GM19035 (cell line): ENCODE data around the gene ZBTB47.

Experiments used
- ATAC-seq: cut with Tn5 transposase; IDR thresholded peaks from one replicate; pipeline ENCODE4 v1.9.1; 2021; ENCODE audit not compliant: unreplicated experiment

ZBTB47 gene

GRCh38 chr3:42664438-42664803 lies 10.9 kb downstream of the ZBTB47 start:
- ATAC-seq, result no peak

- ATAC-seq, result no peak
Observed at GRCh38 chr3:42665050-42665878, 11.8 kb downstream of the ZBTB47 start.

- no peak for ATAC-seq
Observed at GRCh38 chr3:42666022-42666421, 12.5 kb downstream of the ZBTB47 start.

GRCh38 chr3:42666577-42666998 lies 13.1 kb downstream of the ZBTB47 start:
- no peak for ATAC-seq

GRCh38 chr3:42667096-42667522 lies 13.6 kb downstream of the ZBTB47 start:
- no peak for ATAC-seq

GRCh38 chr3:42667523-42668412 lies 14.3 kb downstream of the ZBTB47 start:
- ATAC-seq, result no peak

- ATAC-seq, result no peak
Observed at GRCh38 chr3:42668413-42668760, 14.9 kb downstream of the ZBTB47 start.

GRCh38 chr3:42668793-42669217 lies 15.3 kb downstream of the ZBTB47 start:
- no peak for ATAC-seq

- no peak for ATAC-seq
Observed at GRCh38 chr3:42670051-42670576, 16.6 kb downstream of the ZBTB47 start.

GRCh38 chr3:42670670-42671069 lies 17.2 kb downstream of the ZBTB47 start:
- ATAC-seq, result no peak

GRCh38 chr3:42672515-42672914 lies 19.0 kb downstream of the ZBTB47 start:
- no peak for ATAC-seq

- no peak for ATAC-seq
Observed at GRCh38 chr3:42673082-42673481, 19.6 kb downstream of the ZBTB47 start.

GRCh38 chr3:42674146-42674545 lies 20.6 kb downstream of the ZBTB47 start:
- no peak for ATAC-seq

- ATAC-seq, result no peak
Observed at GRCh38 chr3:42675909-42676308, 22.4 kb downstream of the ZBTB47 start.

- ATAC-seq, result no peak
Observed at GRCh38 chr3:42678447-42678846, 24.9 kb downstream of the ZBTB47 start.

- ATAC-seq, result no peak
Observed at GRCh38 chr3:42680271-42680670, 26.8 kb downstream of the ZBTB47 start.

GRCh38 chr3:42680806-42681205 lies 27.3 kb downstream of the ZBTB47 start:
- no peak for ATAC-seq

- no peak for ATAC-seq
Observed at GRCh38 chr3:42681361-42682038, 28.0 kb downstream of the ZBTB47 start.

- ATAC-seq, result no peak
Observed at GRCh38 chr3:42682301-42683070, 29.0 kb downstream of the ZBTB47 start.

- ATAC-seq, result no peak
Observed at GRCh38 chr3:42683875-42684598, 30.5 kb downstream of the ZBTB47 start.
